Measurements from ENCODE around the gene HK1.
"Not testable (repeated sequence)": the region's sequence is repeated elsewhere in the genome, so short reads cannot be mapped to it uniquely, and the experiment has no call there.

HK1 gene

GRCh38 chr10:69315100-69315542, 36.8 kb downstream of the HK1 start:
- DNase-seq = no peak

DNA sequence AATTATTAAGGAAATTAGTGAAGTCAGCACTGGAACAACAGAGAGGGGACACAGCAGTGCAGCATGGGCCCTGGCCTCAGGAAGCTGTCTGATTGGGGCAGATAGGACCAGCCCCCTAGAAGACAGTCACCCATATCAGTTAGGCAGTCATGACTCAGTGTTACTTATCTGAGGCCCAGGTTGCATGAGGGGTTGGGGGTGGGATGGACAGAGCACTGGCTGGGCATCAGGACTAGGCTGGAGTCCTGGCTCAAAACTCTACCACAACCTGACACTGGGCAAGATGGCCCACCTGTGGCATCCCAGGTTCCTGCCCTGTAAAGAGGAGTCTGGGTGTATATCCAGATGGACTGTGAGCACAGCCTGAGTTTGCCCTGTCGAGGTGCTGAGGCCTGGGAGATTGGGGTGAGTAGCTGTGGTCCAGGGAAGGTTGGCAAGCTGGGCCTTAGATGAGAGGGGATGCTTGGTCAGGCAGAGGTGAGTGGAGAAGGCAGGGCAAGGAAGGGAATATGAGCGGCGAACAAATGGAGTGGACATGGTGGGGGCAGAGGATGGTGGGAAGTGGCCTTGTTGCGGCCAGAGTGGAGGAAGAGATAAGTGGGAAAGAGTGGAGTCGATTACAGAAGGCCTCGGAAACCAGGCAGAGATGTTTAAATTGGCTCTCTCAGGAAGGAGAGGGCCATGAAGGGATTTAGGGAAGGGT, 37.5 kb downstream of the HK1 start:
- no peak for DNase-seq

DNA sequence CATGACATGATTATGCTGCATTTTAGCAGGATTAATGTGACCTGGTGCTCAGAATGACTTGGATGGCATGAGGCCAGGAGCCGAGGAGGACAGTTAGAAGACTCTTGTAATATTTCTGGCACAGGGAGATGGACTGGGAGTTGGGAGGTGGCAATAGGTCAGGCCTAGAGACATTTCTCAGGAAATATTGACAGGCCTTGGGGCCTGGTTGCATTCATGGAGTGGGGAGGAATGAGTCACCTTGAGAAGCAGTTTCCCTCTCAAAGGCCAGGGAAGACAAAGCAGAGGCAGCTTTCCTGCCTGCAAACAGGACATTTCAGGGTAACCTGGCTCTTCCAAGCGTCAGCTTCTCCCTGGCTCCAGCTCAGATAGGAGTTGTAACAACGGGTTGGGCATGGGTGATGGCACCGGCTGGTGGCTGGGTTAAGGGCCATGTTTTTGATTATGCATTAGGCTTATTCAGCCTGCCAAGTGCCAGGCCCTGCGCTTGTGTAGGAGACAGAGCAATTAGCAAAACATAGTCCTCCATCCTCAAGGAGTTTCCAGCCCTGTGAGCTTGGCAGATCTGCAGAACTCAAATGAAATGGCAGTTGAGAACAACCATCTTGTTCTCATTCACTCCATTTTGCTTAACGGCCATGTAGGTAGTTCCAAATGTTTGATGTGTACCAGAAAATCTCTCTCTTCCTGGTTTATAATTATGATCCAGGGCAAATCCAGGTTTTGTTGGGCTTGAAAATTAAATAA, 38.2 kb downstream of the HK1 start:
- no peak for DNase-seq

DNA sequence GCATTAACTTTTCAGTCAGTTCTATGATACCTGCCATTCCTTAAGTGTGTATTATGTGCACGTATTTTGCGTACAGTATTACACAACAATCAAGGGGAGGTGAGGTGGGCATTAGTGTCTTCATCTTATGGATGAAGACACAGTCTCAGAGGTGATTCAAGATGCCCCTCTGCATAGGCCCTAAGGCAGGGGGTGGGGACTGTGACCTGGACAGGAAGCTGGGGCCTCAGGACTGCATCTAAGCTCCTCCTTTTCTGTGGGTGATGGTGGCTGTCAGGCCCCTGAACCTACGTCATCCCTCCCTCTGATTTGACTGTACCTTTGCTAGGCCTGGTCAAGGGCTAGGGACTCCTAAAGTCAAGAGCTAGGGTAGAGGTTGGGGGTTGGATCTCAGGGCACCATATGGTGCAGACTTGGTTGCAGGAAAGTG, 38.9 kb downstream of the HK1 start:
- DNase-seq = no peak

DNA sequence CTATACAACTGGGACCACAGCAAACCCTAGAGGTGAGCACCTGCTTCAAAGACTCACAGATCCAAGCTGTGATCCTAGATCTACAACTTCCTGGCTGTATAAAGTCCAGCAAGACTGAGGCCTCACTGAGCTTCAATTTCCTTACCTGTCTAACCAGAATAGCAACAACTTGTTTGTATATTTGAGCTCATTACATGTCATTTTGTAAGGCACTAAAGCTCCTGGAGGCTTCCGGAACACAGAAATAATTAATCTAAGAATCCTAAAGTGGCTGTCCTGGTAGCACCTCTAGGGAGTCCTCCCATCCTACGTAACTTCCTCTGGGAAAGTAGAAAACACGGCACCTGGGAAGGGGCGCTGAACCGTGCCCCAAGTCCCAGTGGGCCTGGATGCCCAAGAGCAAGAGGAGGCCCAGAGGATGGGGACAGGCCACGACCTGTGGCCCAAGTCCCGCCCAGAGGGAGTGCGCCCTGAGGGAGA, 39.4 kb downstream of the HK1 start:
- no peak for DNase-seq

DNA sequence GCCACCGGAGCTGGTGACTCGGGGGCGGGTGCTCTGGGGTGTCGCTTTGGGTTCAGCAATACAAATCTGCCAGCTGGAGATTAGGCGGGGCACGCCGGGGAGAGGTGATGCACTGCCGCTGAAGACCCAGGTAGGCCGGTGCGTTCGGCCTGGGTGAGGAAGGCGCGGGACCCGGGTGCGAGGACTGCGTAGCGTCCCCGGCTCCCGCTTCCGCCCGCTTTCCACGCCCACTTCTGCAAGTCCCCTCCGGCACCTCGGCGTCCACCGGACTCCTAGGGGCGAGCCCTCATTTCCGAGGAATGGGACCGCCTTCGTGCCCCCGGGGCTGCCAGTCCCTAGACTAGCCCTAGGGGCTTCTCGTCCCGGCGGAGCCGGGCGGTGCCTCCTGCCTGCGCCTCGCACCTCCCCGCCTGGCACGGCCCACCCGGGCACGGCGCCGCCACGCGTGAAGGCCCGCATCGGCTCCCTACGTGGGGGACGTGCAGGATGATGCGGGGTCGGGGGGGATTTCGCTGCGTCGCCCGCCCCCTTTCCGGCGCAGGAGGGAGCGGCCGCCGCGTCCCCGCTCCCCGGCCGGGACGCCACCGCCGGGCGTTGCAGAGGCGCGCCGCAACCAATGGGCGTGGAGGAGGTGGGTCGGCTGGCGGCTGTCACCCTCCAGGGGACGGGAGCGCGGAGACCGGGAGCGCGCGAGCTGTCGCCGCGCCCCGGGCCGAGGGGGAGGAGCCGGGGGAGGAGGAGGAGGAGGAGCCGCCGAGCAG, 40.0 kb downstream of the HK1 start:
- peak; percentile 79 for DNase-seq

DNA sequence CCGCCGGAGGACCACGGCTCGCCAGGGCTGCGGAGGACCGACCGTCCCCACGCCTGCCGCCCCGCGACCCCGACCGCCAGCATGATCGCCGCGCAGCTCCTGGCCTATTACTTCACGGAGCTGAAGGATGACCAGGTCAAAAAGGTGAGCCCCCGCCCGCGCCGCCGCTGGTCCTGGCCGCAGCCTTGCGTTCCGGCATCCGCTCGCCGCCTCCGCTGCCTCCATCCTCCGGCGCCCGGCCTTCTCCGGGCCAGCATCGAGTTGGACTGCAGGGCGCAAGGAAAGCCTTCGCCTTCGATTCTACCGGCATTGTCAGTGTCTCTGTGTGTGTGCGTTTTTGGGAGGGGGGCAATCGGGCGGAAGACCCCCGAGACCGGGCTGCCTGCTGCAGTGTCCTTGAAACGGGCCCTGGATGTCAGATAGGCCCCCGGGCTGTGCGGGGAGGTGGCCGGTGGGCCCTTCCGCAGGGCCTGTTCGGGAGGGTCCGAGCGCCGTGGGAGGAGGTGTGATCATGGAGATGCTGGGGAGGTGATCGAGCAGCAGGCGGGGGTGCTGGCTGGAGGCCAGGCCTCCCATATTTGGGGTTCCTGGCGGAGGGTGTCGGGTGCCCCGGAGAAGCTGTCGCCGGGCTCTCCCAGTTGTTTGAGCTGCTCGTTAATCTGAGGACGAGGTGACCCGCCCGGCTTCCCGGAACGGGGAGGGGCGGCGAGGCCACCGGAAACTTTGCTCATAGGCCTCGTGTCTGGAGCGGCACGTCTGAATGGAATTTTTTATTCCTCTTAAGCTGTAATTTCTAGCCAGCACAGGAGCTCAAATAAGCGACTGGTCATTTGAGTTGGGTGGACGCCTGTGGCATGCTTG, 40.8 kb downstream of the HK1 start:
- no peak for DNase-seq

DNA sequence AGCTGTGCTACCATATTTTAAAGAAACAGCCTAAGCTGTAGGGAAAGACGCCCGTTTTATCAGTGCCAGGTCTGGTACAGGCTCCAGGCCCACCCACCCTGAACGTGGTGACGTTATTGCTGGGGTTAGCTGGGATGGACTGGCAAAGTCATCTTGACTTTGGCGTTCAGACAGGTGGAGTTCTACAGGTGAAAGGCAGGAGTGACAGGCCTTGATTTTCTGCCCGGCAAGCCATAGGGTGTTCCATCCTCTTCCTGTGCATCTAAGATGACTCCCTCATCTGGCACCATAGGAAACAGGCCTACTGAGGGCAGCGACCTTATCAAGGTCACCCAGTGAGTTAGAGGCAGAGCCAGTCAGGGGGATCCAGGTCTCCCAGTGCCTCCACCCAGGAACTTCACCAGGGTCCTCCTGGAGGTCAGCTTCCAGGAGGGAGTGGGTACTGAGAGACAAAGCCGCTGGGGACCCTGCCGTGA, 41.6 kb downstream of the HK1 start:
- DNase-seq = no peak

- DNase-seq = no peak
Observed at GRCh38 chr10:69320521-69320920, 42.2 kb downstream of the HK1 start.

GRCh38 chr10:69321039-69321715, 42.9 kb downstream of the HK1 start:
- no peak for DNase-seq

DNA sequence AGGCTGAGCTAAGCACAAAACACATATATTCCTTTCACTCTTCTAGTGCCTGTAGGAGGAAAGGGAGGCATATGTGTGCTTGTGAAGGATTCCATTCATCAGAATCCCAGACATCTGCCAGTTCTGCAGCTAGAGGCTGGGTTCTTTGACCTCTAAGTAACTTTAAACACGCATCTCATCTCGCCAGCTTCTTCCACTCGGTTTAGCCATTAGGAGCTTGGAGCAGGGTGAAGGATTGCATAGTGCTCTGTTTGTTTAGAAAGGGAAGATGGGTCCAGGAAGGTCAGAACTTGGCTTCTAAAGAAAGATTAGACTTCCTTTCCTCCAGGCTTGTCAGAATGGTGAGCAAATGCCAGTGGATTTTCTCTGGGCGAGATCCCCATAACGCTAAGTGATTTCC, 43.6 kb downstream of the HK1 start:
- DNase-seq = no peak

DNA sequence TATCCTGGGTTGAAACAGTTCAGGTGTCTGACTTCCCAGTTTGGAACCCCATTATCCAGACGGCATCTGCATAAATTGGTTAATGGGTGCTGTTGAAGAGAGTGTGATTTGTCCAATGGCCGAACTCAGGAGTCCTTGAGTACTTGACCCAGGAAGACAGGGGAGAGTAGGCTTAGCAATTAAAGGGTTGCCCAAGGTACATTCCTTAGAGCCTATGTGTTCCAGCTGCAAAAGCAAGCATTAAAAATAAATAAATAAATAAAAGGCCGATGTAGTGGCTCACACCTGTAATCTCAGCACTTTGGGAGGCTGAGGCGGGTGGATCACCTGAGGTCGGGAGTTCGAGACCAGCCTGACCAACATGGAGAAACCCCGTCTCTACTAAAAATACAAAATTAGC, 44.0 kb downstream of the HK1 start:
- not testable (repeated sequence) for DNase-seq

- no peak for DNase-seq
Observed at GRCh38 chr10:69323622-69324021, 45.3 kb downstream of the HK1 start.

GRCh38 chr10:69324583-69324982, 46.3 kb downstream of the HK1 start:
- no peak for DNase-seq

DNA sequence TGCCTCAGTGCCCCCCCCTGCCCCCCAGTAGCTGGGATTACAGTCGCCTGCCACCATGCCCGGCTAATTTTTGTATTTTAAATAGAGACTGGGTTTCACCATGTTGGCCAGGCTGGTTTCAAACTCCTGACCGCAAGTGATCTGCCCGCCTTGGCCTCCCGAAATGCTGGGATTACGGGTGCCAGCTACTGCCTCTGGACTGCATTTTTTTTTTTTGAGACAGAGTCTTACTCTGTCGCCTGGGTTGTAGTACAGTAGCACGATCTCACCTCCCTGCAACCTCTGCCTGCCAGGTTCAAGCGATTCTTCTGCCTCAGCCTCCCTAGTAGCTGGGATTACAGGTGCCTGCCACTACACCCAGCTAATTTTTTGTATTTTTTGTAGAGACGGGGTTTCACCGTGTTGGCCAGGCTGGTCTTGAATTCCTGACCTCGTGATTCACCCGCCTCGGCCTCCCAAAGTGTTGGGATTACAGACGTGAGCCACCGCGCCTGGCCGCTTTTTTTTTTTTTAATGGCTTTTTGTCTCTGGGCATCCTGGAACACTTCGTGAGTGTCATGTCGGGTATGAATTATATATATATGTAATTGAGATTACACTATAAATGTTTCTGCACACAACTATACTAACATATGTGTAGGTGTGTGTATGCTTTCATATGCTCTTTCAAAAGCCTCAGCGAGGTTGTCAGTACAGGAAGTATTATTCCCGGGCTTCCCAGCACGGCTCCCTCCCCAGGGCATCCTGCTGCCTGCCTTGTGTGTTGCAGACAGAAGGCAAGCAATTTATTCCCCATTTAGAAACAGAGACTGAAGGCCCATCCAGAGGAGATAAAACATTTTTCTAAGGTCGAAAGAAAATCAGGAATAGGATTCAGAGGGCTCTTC, 47.6 kb downstream of the HK1 start:
- not testable (repeated sequence) for DNase-seq

GRCh38 chr10:69326692-69327091, 48.4 kb downstream of the HK1 start:
- no peak for DNase-seq

DNA sequence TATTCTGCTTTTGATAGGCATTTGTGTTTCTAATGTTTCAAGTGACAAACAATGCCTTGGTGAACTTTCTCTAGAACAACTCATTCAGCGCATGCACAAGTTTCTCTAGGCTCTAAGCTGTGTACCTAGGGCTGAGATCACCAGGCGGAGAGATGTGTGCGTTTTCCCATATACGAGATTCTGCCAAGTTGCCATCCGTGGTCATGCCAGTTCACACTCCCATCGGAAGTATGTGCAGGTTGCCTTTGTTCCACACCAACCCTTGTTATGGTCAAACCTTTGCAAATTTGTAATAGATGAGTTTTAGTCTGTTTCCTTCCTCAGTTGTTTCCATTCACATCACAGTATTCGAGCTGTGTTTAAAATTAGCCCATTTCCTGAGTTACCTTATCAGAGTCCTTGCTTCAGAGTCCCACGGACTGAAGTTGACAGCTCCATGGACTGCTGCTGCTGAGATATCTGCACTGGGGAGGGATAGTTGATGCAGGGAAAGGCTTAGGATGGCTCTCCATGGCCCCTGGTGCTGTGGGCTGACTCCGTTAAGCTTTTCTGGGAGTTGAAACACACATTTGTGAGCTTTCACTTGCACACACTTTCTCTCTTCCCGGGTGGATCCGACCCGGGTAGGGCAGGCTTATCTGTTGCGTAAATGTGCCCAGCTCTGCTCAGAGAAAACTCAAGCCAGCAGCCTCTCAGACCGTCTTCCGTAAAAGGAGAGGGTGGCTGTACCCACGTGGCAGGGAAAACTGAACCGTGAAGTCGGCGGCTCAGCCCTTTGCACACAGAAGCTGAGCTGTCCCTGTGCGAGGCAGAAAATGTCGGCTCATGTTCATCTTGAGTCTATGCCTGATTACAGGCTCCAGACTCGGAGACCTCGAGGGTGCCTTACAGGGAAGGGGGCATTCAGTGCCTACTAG, 49.4 kb downstream of the HK1 start:
- no peak for DNase-seq

DNA sequence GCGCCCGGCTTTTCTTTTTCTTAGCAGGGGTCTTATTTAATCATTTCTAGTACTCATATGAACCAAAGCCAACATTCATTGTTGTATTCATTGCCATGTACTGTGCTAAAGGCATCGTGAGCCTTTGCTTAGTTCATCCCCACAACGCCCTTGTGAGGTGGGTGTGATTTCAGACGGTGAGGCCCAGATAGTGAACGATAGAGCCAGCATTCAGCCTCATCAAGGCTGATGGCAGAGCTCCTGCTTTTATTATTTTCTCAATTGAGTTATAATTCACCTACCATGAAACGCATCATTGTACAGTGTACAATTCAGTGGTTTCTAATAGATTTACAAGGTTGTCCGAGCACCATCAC, 50.1 kb downstream of the HK1 start:
- no peak for DNase-seq

DNA sequence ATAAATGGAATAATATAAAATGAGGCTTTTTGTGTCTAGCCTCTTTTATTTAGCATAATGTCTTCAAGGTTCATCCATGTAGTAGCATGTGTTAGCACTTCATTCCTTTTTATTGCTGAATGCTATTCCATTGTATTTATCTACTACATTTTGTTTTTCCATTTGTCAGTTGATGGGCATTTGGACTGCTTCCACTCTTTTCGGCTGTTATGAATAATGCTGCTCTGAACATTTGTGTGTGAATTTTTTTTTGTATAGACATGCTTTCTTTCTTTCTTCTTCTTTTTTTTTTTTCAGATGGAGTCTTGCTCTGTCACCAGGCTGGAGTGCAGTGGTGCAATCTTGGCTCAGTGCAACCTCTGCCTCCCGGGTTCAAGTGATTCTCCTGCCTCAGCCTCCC, 50.6 kb downstream of the HK1 start:
- not testable (repeated sequence) for DNase-seq

DNA sequence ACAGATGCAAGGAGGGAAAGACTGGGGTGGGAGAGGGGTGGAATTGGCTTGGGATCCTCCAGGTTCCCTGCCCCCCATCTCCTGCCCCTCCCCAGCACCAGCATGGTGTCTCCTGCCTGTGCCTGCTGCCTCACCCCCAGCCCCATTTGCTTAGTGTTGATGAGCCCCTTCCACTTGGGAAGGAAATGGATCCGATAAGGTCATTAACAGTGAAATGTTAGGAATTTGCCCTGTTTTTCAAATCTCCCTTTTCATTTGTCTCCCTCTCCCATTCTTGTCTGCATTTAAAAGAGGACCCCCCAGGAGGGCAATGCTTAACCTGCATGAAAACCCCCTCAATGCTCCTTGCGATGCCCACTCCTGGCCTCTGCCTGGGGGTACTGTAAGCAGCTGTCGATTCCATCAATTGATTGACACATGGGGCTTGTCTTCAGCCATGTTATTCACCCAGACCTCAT, 51.5 kb downstream of the HK1 start:
- DNase-seq = no peak

Measured in NCI-H1048 (cell line).